GM12891 (cell line): ENCODE measurements around the gene DEPP1.

Experiments
- DNase-seq: peaks from one replicate; pipeline ENCODE4 v3.0.0; 2011; ENCODE audit warnings: low spot score; ENCODE audit not compliant: insufficient read length
- FAIRE-seq: peaks from 2 replicates; lab custom pipeline; 2011; peaks lifted over from hg19 to GRCh38; lab: Jason Lieb, UNC
- PAX5 ChIP-seq: IDR thresholded peaks from 2 replicates; pipeline ENCODE4 v1.6.1; 2011; ENCODE audit warnings: low read length, moderate library complexity, mild to moderate bottlenecking; ENCODE audit not compliant: insufficient read depth, severe bottlenecking
- POLR2A ChIP-seq: IDR thresholded peaks from 2 replicates; pipeline ENCODE4 v1.6.1; 2011; ENCODE audit warnings: low read depth, low read length, control low read depth
- POLR2AphosphoS5 ChIP-seq: IDR thresholded peaks from 2 replicates; pipeline ENCODE4 v1.6.1; 2011; ENCODE audit warnings: low read depth, low read length, control low read depth
- POU2F2 ChIP-seq: IDR thresholded peaks from 2 replicates; pipeline ENCODE4 v1.6.1; 2011; ENCODE audit warnings: low read depth, mild to moderate bottlenecking, control low read depth, low read length, moderate library complexity
- SPI1 ChIP-seq: IDR thresholded peaks from 2 replicates; pipeline ENCODE4 v1.6.1; 2011; ENCODE audit warnings: low read depth, low read length, control low read depth
- TAF1 ChIP-seq: IDR thresholded peaks from 2 replicates; pipeline ENCODE4 v1.6.1; 2011; ENCODE audit warnings: low read depth, low read length, control low read depth

The DEPP1 gene

DNA sequence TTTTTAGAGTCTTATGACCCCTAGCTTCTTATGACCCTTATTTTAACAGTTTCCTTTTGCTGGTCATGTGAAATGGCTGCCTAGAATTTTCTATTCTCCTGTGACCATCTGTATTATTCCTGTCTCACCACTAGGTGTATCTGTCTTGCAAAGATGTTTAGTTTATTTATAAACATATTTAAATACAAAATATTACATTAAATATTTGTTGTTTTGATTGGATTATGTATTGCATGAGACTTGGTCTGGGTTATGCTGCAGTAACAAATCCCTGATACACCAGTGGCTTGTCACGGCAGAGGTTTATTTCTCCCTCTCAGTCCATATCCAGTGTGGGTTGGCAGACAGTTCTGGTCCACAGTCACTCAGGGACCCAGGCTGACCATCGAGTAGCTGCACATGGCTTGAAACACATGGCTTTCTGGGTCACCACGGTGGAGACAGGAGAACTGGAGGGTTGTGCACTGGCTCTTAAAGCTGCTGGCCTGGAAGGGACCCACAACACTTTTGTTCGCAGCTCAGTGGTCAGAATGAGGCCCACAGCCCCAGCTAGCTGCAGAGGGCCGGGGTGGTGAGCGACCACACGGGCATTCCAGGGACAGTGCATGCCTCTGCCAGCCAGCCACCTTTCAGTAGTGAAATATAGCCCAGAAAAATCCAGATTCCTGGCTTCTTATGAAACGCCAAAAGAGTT is 11.6 kb downstream of the DEPP1 start:
- FAIRE-seq (peak; percentile 23), DNase-seq (no peak)
- no peak for TF ChIP-seq SPI1
- TF ChIP-seq POU2F2, result no peak
- no peak for TF ChIP-seq POLR2AphosphoS5
- no peak for TF ChIP-seq PAX5
- TF ChIP-seq TAF1, result no peak
- no peak for TF ChIP-seq POLR2A

DNA sequence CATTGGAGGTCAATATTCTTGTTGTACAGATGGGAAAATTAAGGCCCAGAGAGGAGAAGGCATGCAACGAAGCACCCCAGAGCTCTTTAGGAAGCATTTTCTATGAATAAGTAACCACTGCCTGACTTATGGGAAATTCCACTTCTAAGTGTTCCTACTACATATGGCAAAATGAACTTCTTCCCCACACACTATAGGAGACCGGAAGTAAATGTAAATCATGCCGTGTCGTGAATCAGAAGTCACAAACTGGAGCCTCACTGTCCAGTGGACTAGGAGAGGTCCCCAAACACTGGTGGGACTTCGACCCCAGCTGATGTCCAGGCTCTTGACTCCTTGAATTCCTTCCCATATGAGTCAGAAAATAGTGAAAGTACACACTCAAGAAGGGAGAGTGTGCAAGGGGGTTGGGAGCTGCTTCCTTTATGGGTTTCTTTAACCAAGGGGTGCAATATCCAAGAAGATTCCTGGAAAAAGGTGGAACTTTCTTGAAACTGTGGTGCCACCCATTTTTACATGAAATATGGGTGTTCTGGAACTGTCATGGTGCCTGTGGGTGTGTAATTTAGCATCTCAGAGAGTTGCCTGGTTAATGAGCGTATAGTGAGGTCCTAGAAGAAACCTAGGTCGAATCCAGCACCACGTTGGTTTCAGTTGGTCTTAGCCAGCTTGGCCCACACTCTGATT is 12.3 kb downstream of the DEPP1 start:
- no peak for DNase-seq
- TF ChIP-seq POLR2AphosphoS5 (no peak), TAF1 (no peak), POU2F2 (no peak; the same call in 1 of the 2 replicates), PAX5 (no peak), SPI1 (0 out of 2 replicates have a peak, but pooled peaks have one; percentile 11)
- FAIRE-seq, result peak; percentile 80

DNA sequence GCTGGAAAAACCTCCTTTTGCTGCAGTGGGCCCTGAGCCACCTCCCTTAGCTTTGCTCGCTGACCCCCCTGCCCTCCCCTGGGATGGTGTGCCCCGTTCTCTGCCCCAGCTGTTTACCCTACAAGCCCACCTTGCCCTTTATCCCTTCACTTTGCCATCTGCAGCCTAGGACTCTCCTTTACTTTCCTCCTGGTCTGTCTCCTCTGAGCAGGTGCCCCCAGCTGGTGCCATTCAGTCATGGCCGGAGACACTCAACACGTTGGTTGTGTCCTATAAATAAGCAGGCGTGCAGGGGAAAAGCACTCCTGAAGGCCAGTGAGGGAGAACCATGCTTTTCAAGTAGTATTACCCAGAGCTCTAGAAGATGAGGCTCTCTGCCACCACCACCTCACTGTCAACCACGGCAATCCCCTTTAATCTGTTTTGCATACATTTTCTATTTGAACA is 12.9 kb downstream of the DEPP1 start:
- FAIRE-seq, result peak; percentile 68
- peak; percentile 66; the same call in 1 of the 2 replicates for TF ChIP-seq POU2F2
- TF ChIP-seq TAF1, result no peak
- no peak for DNase-seq

DNA sequence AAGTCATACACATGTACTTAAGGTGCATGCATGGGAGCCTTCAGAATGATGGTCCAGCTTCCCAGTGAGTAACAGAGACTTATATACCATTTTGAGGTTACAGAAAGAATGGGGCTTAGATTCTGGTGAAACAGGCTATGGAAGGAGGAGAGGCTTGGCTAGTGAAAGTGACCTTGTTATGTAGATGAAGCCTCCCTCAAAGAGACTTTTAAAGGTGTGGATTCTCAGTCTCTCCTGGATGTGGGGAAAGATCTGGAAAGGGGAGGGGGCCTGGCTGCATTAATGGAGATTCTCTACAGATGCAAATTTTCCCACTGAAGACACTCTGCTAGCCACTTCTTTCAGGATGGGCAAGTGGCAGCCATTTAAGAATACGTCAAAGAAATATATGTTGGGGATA is 13.5 kb downstream of the DEPP1 start:
- no peak for TF ChIP-seq PAX5
- TF ChIP-seq POU2F2, result no peak
- no peak for TF ChIP-seq POLR2A
- no peak for TF ChIP-seq TAF1
- no peak for TF ChIP-seq SPI1
- TF ChIP-seq POLR2AphosphoS5, result no peak
- DNase-seq, result no peak
- no peak for FAIRE-seq

DNA sequence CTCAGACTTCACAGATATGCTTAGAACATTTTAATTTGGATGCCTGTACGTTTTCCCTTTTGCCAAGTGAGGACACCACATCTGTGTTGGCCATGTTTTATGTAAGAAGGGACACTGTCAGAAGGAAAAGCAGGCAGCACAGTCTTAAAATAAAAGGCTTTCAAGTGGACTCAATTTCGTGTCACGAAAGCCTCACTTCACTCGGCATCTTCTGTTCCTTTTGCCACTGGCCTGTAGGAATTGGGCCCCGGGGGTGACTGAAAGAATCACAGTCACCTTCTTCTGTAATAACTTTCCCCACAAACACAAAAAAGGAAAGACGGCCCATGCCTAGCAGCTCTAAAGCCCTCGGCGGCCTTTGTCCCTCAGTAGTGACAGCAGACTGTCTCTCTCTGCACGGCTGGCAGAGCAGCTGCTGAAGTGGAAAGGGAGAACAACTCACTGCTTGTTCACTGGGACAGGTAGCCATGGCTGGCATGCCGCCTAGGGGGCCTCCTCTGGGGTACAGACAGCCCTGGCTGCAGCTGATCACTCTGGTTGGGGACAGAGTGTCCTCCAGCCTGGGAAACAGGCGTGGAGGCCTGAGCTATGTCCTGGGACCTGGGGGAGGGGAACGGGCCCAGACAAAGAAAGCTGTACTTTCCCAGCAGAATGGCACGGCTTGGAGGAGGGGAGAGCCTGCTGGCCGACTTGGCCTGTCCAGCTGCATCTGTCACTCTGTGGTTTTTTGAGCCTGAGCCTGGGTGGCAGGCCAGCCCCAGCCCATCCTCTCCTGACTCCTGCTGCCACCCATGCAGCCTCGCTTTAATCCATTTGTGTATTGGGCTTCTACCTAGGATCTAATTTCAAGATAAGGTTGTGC is 14.6 kb downstream of the DEPP1 start:
- no peak for DNase-seq
- TF ChIP-seq SPI1, result no peak
- TF ChIP-seq POLR2A, result 0 out of 2 replicates have a peak, but pooled peaks have one; percentile 36
- TF ChIP-seq TAF1, result peak; percentile 25; the same call in 1 of the 2 replicates
- peak; percentile 76 for FAIRE-seq

DNA sequence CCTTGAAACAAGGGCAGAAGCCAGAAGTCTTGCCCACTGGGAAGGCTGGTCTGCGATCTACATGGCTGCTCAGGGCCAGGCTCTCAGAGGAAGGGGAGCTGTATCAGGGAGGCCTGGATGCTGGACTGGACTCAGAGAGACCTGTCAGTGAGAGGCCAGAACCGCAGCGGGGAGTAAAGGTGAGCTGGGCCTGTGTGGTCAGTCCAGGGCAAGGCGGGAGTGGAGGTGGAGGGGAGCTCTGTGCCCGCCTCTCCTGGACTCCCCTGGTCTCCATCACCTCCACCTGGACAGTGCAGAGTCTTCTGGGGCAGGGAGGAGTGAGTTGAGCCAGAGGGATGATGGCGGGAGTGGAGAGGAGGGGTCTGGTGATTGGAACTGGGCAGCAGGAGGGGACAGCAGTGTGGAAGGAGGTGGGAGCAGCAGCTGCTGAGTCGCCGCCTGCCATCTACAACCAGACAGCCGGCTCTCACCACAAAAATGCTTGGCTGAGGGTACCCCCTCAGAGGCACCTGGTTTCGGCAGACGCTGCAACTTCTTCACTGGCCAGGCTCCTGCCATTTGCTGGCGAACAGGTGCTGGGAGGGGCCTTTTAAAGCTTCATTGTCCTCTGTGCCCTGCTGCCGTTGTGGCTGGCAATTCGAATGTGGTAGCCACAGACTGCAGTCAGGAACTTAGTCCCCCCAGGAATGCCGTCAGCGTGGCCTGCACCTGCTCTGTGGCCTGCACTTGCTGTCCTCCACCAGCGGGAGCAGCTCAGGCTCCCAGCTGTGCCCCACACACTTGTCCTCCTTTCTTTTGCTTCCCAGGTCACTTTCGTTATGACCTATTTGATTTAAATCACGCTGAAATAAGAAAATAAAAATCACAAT is 15.5 kb downstream of the DEPP1 start:
- DNase-seq, result no peak

DNA sequence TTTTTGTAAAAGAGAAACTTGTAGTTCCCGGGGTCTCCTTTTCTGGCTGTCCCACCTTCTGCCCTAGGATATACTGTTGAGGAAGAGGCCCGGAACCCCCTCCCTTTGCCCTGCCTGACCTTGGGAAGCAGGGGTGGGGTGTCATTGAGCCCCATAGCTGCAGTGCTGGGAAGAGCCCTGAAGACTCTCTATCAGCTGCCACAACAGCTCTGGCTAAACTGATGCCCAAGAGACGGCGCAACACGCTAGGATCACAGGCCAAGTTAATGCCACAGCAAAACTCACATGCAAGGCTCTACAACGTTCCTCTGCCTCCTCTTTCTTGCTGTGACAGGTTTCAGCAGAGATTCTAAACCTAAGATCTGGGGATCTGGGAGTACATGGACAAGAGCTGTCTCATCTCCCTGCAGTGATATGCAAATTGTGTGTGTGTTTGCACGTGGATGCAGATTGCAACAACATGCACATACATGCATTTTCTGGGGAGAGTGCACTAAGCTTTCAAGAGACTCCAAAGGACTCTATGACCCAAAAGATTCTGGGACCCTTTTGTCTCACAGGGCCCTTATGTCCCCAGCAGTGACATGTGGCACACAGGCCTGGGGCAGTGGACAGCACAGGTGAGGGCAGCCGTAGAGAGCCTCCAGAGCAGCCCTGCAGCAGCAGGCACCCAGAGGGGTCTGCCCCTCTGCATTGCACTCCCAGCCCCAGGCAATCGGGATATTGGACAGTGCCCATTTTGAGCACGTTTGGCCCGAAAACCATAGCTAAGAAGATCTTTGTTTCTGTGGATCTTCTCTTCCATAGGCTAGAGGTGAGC is 16.5 kb downstream of the DEPP1 start:
- DNase-seq (no peak), FAIRE-seq (no peak)
- TF ChIP-seq TAF1, result no peak
- TF ChIP-seq POLR2AphosphoS5, result no peak
- no peak for TF ChIP-seq POU2F2
- TF ChIP-seq POLR2A, result no peak
- no peak for TF ChIP-seq PAX5
- no peak for TF ChIP-seq SPI1

More for the DNA sequence above, 15.5 kb downstream of the DEPP1 start:
- TF ChIP-seq PAX5, result no peak
- TF ChIP-seq POLR2A, result no peak
- TF ChIP-seq POU2F2, result no peak
- no peak for TF ChIP-seq TAF1
- TF ChIP-seq SPI1, result no peak
- TF ChIP-seq POLR2AphosphoS5, result no peak
- FAIRE-seq, result peak; percentile 76

DNA sequence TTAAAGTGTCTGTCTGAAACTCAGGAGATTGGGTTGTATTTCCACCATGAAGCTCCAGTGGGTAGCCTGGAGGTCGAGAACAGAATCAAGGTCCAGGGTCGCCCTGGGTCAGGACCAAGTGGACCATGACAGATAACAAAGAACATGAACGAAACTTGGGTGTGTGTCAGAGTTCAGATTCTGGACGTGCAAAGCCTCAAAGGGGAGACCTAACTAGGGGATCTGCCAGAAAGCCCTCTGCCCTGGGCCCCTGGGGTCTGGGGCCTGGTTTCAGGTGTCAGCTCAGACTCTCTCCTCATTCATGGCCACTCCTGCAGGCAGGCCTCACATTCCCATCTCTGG is 17.4 kb downstream of the DEPP1 start:
- TF ChIP-seq SPI1 (no peak), TAF1 (no peak), POLR2AphosphoS5 (no peak), PAX5 (no peak), POU2F2 (no peak), POLR2A (no peak)
- DNase-seq, result no peak
- FAIRE-seq, result no peak
